Keratinocyte (primary cell): ENCODE results near the gene FGGY. TPM values are rescaled to one million over a fixed set of nuclear protein-coding genes. Genes with fewer than 3 reads are reported as not detected.

ENCODE experiments used
- DNase-seq: peaks from one replicate; pipeline ENCODE4 v3.0.0-alpha.2; 2011; ENCODE audit warnings: low read depth, missing footprints, low spot score
- FAIRE-seq: peaks from 2 replicates; lab custom pipeline; 2011; peaks lifted over from hg19 to GRCh38; lab: Jason Lieb, UNC
- H2AFZ ChIP-seq: 2 replicates; pipeline ENCODE4 v1.6.0; 2012; ENCODE audit warnings: low read length, control low read depth, inconsistent platforms; ENCODE audit not compliant: control insufficient read depth
- H3K27ac ChIP-seq: 2 replicates; pipeline ENCODE4 v1.5.1; 2011; ENCODE audit warnings: low read length; ENCODE audit not compliant: control insufficient read depth, insufficient read depth
- H3K27me3 ChIP-seq: 3 replicates; pipeline ENCODE4 v1.6.0; 2011; ENCODE audit warnings: low read length; ENCODE audit not compliant: control insufficient read depth, insufficient read depth; ENCODE audit errors: extremely low read depth
- H3K36me3 ChIP-seq, 2 experiments: 2 replicates in 1 of 2; 3 replicates in 1 of 2; pipeline ENCODE4 v1.5.1; 2011; ENCODE audit warnings: low read length in 2 of 2, mild to moderate bottlenecking in 1 of 2; ENCODE audit not compliant: control insufficient read depth in 2 of 2, insufficient read depth in 2 of 2; ENCODE audit errors: extremely low read depth in 1 of 2
- H3K4me1 ChIP-seq: 3 replicates; pipeline ENCODE4 v1.5.1; 2011; ENCODE audit warnings: low read length; ENCODE audit not compliant: control insufficient read depth, insufficient read depth; ENCODE audit errors: extremely low read depth
- H3K4me2 ChIP-seq: 3 replicates; pipeline ENCODE4 v1.6.0; 2011; ENCODE audit warnings: low read depth, low read length; ENCODE audit not compliant: control insufficient read depth, insufficient read depth; ENCODE audit errors: extremely low read depth
- H3K4me3 ChIP-seq, 3 experiments: fragments of 200-600 bp in 1 of 3; sonication (generic) in 1 of 3; 2 replicates in 2 of 3; 3 replicates in 1 of 3; pipeline ENCODE4 v1.5.1; 2011 to 2016; ENCODE audit warnings: low read length in 3 of 3, mild to moderate bottlenecking in 3 of 3, control low read depth in 2 of 3, inconsistent platforms in 1 of 3, low read depth in 1 of 3, mixed read lengths in 1 of 3, mixed run types in 1 of 3, moderate library complexity in 1 of 3; ENCODE audit not compliant: control insufficient read depth in 2 of 3, insufficient read depth in 2 of 3; ENCODE audit errors: extremely low read depth in 1 of 3
- H3K79me2 ChIP-seq: 2 replicates; pipeline ENCODE4 v1.6.0; 2012; ENCODE audit warnings: low read length; ENCODE audit not compliant: control insufficient read depth, insufficient read depth
- H3K9ac ChIP-seq: 3 replicates; pipeline ENCODE4 v1.6.0; 2011; ENCODE audit warnings: low read length; ENCODE audit not compliant: control insufficient read depth, insufficient read depth; ENCODE audit errors: extremely low read depth
- H3K9me1 ChIP-seq: 3 replicates; pipeline ENCODE4 v1.6.0; 2011; ENCODE audit warnings: low read length; ENCODE audit not compliant: control insufficient read depth, insufficient read depth; ENCODE audit errors: extremely low read depth
- H3K9me3 ChIP-seq: 2 replicates; pipeline ENCODE4 v1.5.1; 2012; ENCODE audit warnings: low read depth, low read length; ENCODE audit not compliant: control insufficient read depth
- H4K20me1 ChIP-seq: 3 replicates; pipeline ENCODE4 v1.6.0; 2011; ENCODE audit warnings: low read length; ENCODE audit not compliant: control insufficient read depth, insufficient read depth; ENCODE audit errors: extremely low read depth
- CTCF ChIP-seq, 3 experiments: IDR thresholded peaks in 1 of 3; conservative IDR thresholded peaks in 1 of 3; optimal IDR thresholded peaks in 1 of 3; 2 replicates in 2 of 3; 3 replicates in 1 of 3; pipeline versions ENCODE3 to v1.5.1; 2011; ENCODE audit warnings: low read length in 3 of 3, mild to moderate bottlenecking in 3 of 3, moderate library complexity in 2 of 3, control low read depth in 1 of 3, inconsistent platforms in 1 of 3; ENCODE audit not compliant: insufficient read depth in 2 of 3; ENCODE audit errors: extremely low read depth in 1 of 3
- EZH2 ChIP-seq: IDR thresholded peaks from one replicate; pipeline ENCODE4 v1.6.1; 2012; ENCODE audit warnings: inconsistent platforms, mild to moderate bottlenecking, low read length, moderate library complexity
- dilution Hi-C: fragments of 300-500 bp; cut with MboI; formaldehyde crosslinking; loops from one replicate; pipeline ENCODE4 v1.7.0; 2020; ENCODE audit warnings: low sequenced_read_pairs; ENCODE audit not compliant: extremely low pct_ligation_motif_present
- polyA plus RNA-seq, 5 experiments: library from polyadenylated mRNA; depleted of rRNA in 3 of 5; stranded (reverse) in 3 of 5; stranded (forward) in 1 of 5; unstranded in 1 of 5; fragments of >200 nt; gene quantifications; 1 replicate in 1 of 5; 2 replicates in 3 of 5; 3 replicates in 1 of 5; pipeline versions ENCODE4 v1.2.1 to v1.2.3, GENCODE V29; 2011 to 2012; ENCODE audit warnings: missing spikeins in 2 of 5, low read depth in 1 of 5, low replicate concordance in 1 of 5

Gene FGGY
- polyA plus RNA-seq, 1 donor (not counting 4 experiments of a cell fraction or from before 2014, with no cell fraction given), result 16.6 TPM

GRCh38 chr1:59361766-59362165 is 64.9 kb downstream of the FGGY start:
- no peaks in the 10 kb centered on the region for H3K27me3 ChIP-seq
- FAIRE-seq (no peak), DNase-seq (no peak)
- H3K4me1 ChIP-seq, result peaks cover 22% of the 10 kb centered on the region
- no peaks in the 10 kb centered on the region for H3K36me3 ChIP-seq
- no peak overlapping the region for H3K27ac ChIP-seq
- H2AFZ ChIP-seq, result no peak overlapping the region
- no peak for TF ChIP-seq CTCF (optimal IDR thresholded peaks at IDR 0.05 in 1 of 3, IDR thresholded peaks at IDR 0.05 in 1 of 3, conservative IDR thresholded peaks at IDR 0.05 in 1 of 3; ENCODE audit: extremely low read depth in 1 of 3, insufficient read depth in 2 of 3, low read length in 3 of 3)
- no peak for TF ChIP-seq EZH2
- no peak overlapping the region for H3K9ac ChIP-seq
- dilution Hi-C loops, result no loop called here
- H3K9me3 ChIP-seq, result no peaks in the 10 kb centered on the region
- H3K4me2 ChIP-seq, result no peak overlapping the region
- H3K79me2 ChIP-seq, result no peaks in the 10 kb centered on the region
- H3K4me3 ChIP-seq, result no peak overlapping the region
- no peaks in the 10 kb centered on the region for H3K9me1 ChIP-seq
- H4K20me1 ChIP-seq, result no peaks in the 10 kb centered on the region

- FAIRE-seq, result no peak
- Histone ChIP-seq H3K27ac (no peak overlapping the region), H3K4me1 (peaks cover 30% of the 10 kb centered on the region), H3K27me3 (no peaks in the 10 kb centered on the region), H3K9me1 (no peaks in the 10 kb centered on the region), H3K4me3 (no peak overlapping the region), H3K36me3 (no peaks in the 10 kb centered on the region), H3K4me2 (no peak overlapping the region), H3K79me2 (no peaks in the 10 kb centered on the region), H3K9me3 (no peaks in the 10 kb centered on the region), H3K9ac (no peak overlapping the region), H2AFZ (no peak overlapping the region), H4K20me1 (no peaks in the 10 kb centered on the region)
- TF ChIP-seq EZH2, result no peak
- dilution Hi-C loops, result no loop called here
- DNase-seq, result no peak
Observed at GRCh38 chr1:59364037-59364436, 67.1 kb downstream of the FGGY start.

GRCh38 chr1:59366346-59366745 is 69.5 kb downstream of the FGGY start:
- no peak overlapping the region for H3K4me3 ChIP-seq
- DNase-seq (no peak), FAIRE-seq (no peak)
- H3K4me1 ChIP-seq, result peaks cover 14% of the 10 kb centered on the region
- no peaks in the 10 kb centered on the region for H3K9me3 ChIP-seq
- TF ChIP-seq EZH2 (no peak), CTCF (optimal IDR thresholded peaks at IDR 0.05 in 1 of 3, IDR thresholded peaks at IDR 0.05 in 1 of 3, conservative IDR thresholded peaks at IDR 0.05 in 1 of 3; ENCODE audit: extremely low read depth in 1 of 3, insufficient read depth in 2 of 3, low read length in 3 of 3) (no peak)
- dilution Hi-C loops, result no loop called here
- no peak overlapping the region for H2AFZ ChIP-seq
- no peak overlapping the region for H3K4me2 ChIP-seq
- no peak overlapping the region for H3K27ac ChIP-seq
- H3K9me1 ChIP-seq, result no peaks in the 10 kb centered on the region
- H3K27me3 ChIP-seq, result no peaks in the 10 kb centered on the region
- no peaks in the 10 kb centered on the region for H3K79me2 ChIP-seq
- H3K36me3 ChIP-seq, result no peaks in the 10 kb centered on the region
- H3K9ac ChIP-seq, result no peak overlapping the region
- H4K20me1 ChIP-seq, result no peaks in the 10 kb centered on the region
